ENCODE data around the gene TBC1D14. TPM values are rescaled to one million over a fixed set of nuclear protein-coding genes. Genes with fewer than 3 reads are reported as not detected.
A peak's percentile ranks its signal among the peaks of the same experiment; 100 is the strongest.

Gene TBC1D14
- total and polyA plus RNA-seq, 10 of the 15 experiments (the other 5 are each of a cell fraction or from before 2014, with no cell fraction given), result 0.87 to 39.3 (median 30.1) TPM

- no peak for TF ChIP-seq JUND (IDR thresholded peaks at IDR 0.05; ENCODE audit: low read depth, low read length)
Measured at GRCh38 chr4:6987588-6987961, 77.9 kb downstream of the TBC1D14 start (continued).

- no TSS peak for BruUV-seq (replicated peaks)
- CTCF ChIA-PET, result interaction anchor here (1.0 to 3.3 kb wide), 6 partner anchors 14 to 93 kb away, joined by 3 to 24 read pairs (median 14); partner anchors contain the start of genes GRPEL1, TADA2B and TBC1D14
- Histone ChIP-seq H3K4me2 (ENCODE audit: control insufficient read depth, insufficient read depth) (peak overlapping the region; percentile 75), H4K20me1 (ENCODE audit: control insufficient read depth, insufficient read depth) (no peaks in the 10 kb centered on the region), H2AFZ (ENCODE audit: control insufficient read depth, low read depth, low read length) (no peak overlapping the region), H3K9me3 (replicated peaks; ENCODE audit: control insufficient read depth, insufficient read depth, low read length) (no peaks in the 10 kb centered on the region), H3K79me2 (ENCODE audit: control insufficient read depth, insufficient read depth, low read length) (peaks cover 40% of the 10 kb centered on the region), H3K4me1 (ENCODE audit: control insufficient read depth, insufficient read depth, low read length) (peaks cover 30% of the 10 kb centered on the region), H3K9ac (ENCODE audit: control insufficient read depth, insufficient read depth, low read length) (peak overlapping the region; percentile 57), H3K36me3 (ENCODE audit: control insufficient read depth in 2 of 2, insufficient read depth in 2 of 2, low read length in 1 of 2) (0 out of 4 replicates have a peak, but pooled peaks cover 0 to under 1% of the 10 kb centered on the region in 2 experiments), H3K27me3 (replicated peaks in 1 of 2; ENCODE audit: control insufficient read depth in 2 of 2, insufficient read depth in 2 of 2, low read length in 1 of 2) (no peaks in the 10 kb centered on the region), H3K4me3 (peak overlapping the region; percentile 85), H3K27ac (ENCODE audit: control insufficient read depth, insufficient read depth) (0 out of 2 replicates have a peak overlapping the region, but pooled peaks have one; percentile 28)
- peak; percentile 10 for ATAC-seq
- in situ Hi-C loops (cut with MboI), result no loop called here
- SMC1A ChIA-PET (ENCODE audit: uncharacterized antibody, unreplicated experiment), result interaction anchor here (0.8 to 2.9 kb wide), 5 partner anchors 14 to 83 kb away, joined by 3 to 14 read pairs (median 4); partner anchors contain the start of gene TBC1D14
- POLR2A ChIA-PET, result interaction anchor here (0.7 to 2.5 kb wide), 3 partner anchors 23 to 55 kb away, joined by 3 to 13 read pairs (median 5); partner anchors contain the start of gene TADA2B
- RAD21 ChIA-PET (ENCODE audit: unreplicated experiment), result interaction anchor here (1.4 to 2.9 kb wide), 6 partner anchors 25 to 210 kb away, joined by 3 to 13 read pairs (median 4); partner anchors contain the start of genes TADA2B and TBC1D14
- no peak for DNase-seq (ENCODE audit: low read depth, low spot score)
- no peak for FAIRE-seq
- 63% methylated on average over 13 of the region's 13 CpGs for WGBS (ENCODE audit: insufficient coverage, insufficient replicate concordance, low lambda C conversion rate, missing lambda C conversion rate)
- intact Hi-C loops (cut with micrococcal nuclease; ENCODE audit: unreplicated experiment), result loop anchor here (5.0 to 10.0 kb wide), 4 partner anchors 81 to 271 kb away; partner anchors contain the start of genes BLOC1S4, KIAA0232 and TBC1D14
- no peak for TF ChIP-seq EGR1 (IDR thresholded peaks at IDR 0.05; ENCODE audit: borderline replicate concordance in 1 of 2, low read depth in 2 of 2, low read length in 2 of 2)
- 0 out of 2 replicates have a peak, but pooled peaks have one; percentile 26 for TF ChIP-seq SMAD5 (IDR thresholded peaks at IDR 0.05; ENCODE audit: low read depth)
- 0 out of 2 replicates have a peak, but pooled peaks have one; percentile 15 for TF ChIP-seq IKZF1 (conservative IDR thresholded peaks at IDR 0.05)
- 0 out of 2 replicates have a peak, but pooled peaks have one; percentile 11 for TF ChIP-seq YY1 (IDR thresholded peaks at IDR 0.05; ENCODE audit: low read depth, low read length)
Measured at GRCh38 chr4:6988016-6988715, 78.5 kb downstream of the TBC1D14 start.
